NCI-H526 treated with DMSO at 0.1 percent for 48 hours (cell line): ENCODE data around the gene MRPL34.
A peak's percentile ranks its signal among the peaks of the same experiment; 100 is the strongest.
"Not testable (repeated sequence)": the region's sequence is repeated elsewhere in the genome, so short reads cannot be mapped to it uniquely, and the experiment has no call there.

ENCODE experiments used
- DNase-seq: peaks from one replicate; lab custom pipeline; 2025; lab: John Stamatoyannopoulos, UW

MRPL34 gene

GRCh38 chr19:17285415-17286135 lies 20.1 kb upstream of the MRPL34 start:
- no peak for DNase-seq

GRCh38 chr19:17286263-17286662 lies 19.4 kb upstream of the MRPL34 start:
- DNase-seq: no peak

- no peak for DNase-seq
Observed at GRCh38 chr19:17286752-17287151, 18.9 kb upstream of the MRPL34 start.

DNA sequence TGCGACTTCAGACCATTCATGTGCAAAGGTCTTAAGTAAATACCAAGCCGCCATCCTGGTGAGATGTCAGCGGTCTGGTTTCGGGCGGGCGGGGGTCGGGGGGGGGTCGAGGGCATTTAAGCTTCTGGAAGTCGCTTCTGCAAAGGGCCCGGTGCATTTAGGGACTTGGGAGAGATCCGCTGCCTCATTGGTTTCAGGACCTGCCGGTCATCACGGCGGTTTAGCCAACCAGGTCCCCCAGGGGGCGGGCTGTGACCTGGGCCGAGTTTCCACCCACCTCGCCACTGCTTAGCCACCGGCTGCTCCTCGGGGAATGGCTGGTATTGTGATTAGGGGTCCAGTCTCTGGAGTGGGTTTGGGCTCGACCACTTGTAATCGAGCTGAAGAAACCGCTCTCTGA lies 16.2 kb upstream of the MRPL34 start:
- DNase-seq: peak; percentile 2

DNA sequence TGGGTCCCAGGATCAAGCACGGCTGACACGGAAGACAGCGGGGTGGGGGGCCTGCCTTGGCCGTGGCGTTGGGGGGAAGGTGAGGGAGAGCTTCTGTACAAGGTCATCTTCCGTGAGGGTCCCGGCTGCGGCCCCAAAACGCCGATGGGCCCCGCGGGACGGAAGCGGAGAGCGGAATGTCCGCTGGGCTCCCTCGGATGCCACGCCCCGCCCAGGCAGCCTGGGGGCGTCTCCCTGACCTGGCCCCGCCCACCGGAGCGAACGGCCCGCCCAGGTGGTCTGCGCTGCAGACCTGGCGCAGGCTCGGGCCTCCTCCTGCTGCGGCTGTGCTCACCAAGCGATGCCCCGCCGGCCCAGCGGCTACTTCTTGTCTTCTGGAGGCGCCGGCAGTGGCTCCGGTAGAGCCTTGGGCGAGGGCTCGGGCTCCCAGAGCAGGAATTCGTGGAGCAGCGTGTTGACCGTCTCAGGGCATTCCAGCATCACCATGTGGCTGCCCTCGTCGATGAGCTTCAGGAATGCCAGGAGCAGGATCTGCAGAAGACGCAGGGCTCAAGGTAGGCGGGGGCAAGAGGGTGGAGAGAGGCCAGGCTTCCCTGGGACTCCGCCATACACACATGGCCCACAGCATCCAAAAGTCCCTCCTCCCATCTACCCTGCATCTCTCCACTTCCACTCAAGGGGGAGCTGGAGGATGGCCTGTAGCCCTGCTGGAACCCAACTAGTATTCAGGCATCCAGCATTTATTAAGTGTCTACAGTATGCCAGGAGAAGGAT lies 13.2 kb upstream of the MRPL34 start:
- DNase-seq: peak; percentile 40

DNA sequence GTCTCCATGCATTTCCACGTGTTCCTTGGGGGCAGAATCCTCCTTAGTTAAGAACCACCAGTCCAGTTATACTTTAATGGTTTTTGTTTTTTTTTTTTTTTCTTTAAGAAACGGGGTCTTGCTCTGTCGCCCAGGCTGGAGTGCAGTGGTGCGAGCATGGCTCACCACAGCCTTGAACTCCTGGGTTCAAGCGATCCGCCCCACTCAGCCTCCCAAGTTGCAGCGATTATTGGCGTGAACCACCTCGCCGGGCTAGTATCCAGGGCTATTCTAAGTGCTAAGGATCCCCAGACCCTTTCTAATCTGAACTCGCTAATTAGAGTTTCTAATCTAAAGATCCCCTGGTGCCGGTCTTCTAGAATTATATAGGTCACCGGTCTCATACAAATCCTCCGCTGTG lies 12.1 kb upstream of the MRPL34 start:
- DNase-seq: no peak

DNA sequence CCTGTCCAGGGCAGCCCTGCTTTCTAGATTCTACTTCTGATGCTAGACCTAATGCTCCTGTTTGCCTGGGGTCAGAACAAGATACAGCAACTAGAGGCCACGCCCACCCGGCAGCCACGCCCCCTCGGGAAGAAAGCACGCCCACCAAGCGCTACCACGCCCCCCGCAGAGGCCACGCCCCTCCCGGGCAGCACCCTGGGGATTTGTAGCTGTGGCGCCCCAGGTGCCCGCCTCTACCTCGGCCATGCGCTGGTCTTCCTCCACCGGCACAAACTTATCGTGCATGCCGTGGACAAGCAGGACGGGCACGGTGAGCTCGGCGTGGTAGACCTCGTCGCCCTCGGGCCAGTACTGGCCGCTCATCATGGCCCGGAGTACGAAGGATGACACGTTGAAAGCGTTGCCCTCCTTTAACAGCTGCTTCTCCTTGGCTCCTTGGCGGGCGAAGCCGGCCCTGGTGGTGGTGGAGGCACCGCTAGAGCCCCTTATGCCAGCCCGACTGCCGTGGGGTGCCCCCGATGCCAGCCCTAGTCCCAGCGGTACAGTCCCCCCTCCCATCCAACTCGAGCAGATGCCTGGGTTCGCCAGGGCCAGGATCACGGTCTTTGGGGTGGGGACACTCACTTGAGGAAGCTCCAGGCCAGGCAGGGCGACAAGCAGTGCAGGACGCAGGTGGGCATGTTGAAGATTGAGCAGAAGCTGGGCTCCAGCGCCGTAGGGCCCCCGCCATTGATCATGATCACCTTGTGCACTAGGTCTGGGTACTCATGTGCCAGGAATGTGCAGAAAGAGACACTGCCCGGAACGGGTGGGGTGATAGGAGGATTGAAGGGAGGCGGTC lies 11.4 kb upstream of the MRPL34 start:
- no peak for DNase-seq

GRCh38 chr19:17295551-17295950 lies 10.1 kb upstream of the MRPL34 start:
- not testable (repeated sequence) for DNase-seq

DNA sequence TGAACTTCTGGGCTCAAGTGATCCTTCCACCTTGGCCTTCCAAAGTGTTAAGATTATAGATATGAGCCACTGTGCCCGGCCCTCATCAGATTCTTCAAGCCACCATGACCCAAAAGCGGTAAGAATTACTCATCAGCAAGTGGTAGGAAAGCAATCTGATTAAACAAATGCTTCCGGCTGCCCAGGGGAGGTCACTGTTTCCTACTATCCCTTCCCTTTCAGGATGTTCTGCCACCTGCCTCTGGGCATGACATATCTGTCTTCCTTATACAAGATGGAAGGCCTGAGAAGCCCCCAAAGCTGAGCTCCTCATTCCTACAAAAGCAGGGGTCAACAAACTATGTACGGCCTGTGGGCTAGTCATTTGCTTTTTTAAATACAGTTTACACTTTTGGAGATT lies 9.4 kb upstream of the MRPL34 start:
- no peak for DNase-seq

GRCh38 chr19:17296976-17297375 lies 8.7 kb upstream of the MRPL34 start:
- DNase-seq: no peak

GRCh38 chr19:17300992-17301619 lies 4.6 kb upstream of the MRPL34 start:
- no peak for DNase-seq

DNA sequence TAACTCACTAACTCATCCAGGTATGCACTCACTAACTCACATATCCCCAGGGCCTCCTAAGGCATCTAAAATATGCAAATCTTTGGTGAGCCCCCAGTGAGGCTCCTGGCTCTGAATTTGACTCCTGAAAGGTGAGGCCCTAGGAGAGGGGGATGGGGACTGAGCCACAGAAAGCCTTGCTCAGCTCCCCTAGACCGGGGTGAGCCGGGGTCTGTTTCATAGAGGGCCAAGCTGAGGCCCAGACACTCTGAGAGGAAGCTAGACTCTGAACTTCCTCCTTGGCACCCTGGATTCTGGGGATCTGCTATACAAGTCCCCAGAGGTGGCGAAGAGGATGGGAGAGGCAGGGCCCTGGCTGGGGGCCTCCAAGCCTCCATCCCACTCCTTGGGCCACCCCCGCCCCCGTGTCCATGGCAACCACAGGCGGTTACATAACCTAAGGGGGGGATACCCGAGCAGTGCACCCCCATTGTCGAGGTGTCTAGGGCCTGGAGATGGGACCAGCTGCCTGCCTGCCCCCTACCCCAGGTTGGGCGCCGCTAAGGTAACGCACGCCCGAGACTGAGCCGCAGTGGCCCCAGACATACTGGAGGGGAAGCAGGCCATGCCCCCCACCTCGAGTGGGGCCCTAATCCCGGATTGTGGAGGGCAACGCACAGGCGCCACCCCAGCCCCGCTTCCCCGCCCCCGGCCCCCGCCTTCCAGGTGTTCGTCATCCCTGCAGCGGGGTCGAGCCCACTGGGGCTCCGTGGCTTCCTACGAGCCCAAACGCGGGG lies 3.1 kb upstream of the MRPL34 start:
- DNase-seq: peak; percentile 42

DNA sequence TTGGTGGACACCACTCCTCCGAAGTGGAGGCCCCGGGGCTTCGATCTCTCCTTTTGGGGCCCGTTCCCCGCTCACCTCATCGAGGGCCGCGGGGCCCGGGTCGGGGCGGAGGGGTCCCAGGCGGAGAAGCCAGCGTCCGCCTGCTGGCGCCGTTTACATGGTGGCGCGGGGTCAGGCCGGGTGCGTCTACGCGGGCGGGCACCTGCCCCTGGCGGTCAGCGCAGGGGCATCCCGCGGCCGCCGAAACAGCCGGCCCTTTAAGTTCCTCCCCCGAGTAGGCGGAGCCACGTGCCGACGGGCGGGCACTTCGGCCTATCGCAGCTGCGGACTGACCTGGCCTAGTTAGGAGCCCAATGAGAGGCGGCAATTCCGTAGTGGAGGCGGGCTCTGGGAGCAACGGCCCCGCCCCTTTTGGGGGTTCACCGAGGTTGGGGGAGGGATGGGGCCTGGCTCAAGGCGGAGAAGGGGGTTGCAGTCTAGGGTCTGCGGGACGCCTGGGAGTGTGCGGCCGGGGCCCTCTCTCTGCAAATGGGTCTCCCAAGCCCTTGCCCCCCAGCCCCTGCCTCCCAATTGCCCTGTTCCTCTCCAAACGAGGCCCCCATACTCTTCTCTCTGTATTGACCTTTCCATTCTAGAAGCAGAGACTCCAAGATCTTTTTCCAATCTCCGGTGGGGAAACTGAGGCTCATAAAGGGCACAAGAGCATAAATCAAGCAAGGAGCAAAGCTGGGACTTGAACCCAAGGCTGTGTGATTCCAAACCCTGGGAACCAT lies 2.3 kb upstream of the MRPL34 start, which contains the start of gene ABHD8:
Gene ABHD8 (minus strand): TSS at position 259 of the 773 bp plus-strand sequence. CDS start 1,809 bp downstream, outside the sequence.
- peak; percentile 48 for DNase-seq

GRCh38 chr19:17303940-17304267 lies 1.8 kb upstream of the MRPL34 start:
- no peak for DNase-seq

DNA sequence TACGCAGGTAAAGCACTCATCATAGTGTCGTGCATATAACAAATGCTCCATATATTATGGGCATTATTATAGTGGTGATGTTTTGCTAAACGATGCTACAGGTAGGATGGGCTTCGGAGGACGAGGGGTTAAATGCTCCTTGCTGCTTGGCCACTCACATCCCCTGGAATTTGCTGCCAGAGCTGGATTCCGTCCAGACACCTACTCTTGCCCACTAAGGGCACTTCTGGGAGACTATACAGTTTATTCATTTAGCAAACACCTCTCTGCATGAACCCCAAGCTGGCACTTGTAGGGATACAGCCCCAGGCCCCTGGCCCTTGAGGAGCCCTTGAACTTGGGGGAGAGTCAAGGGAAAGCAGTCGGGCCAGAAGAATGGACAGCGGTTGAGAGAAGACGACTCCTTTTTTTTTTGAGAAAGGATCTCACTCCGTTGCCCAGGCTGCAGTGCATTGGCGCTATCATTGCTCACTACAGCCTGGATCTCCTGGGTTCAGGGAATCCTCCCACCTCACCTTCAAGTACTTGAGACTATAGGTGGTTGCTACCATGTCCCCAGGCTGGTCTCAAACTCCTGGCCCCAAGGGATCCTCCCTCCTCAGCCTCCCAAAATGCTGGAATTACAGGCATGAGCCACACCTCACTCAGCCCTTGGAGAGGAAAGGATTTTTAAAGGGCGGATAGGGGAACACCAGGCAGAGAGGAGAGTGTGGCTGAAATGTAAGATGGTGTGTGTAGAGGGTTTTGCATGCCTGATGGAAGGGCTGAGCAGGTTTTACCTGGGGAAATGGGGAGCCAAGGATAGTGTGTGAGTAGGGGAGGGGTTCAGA lies 1.1 kb upstream of the MRPL34 start:
- no peak for DNase-seq

DNA sequence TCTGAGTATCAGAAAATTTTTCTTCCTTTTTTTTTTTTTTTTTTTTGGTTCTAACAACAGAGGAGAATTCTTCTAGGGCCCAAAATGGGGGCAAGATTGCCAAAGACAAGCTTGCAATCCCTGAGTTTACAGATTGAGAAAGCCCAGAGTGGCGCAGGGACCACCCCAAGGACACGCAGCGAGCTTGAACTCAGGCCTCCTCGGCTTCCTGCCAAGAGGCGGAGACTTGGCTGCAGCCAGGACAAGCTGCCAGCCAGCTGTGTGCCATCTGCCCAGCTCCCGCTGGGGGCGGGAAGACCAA lies 506 bp upstream of the MRPL34 start:
- DNase-seq: no peak

- DNase-seq: no peak
Observed at GRCh38 chr19:17306285-17306714, 628 bp downstream of the MRPL34 start.

GRCh38 chr19:17307876-17308377 lies 2.3 kb downstream of the MRPL34 start:
- no peak for DNase-seq

GRCh38 chr19:17309198-17309964 lies 3.7 kb downstream of the MRPL34 start, which contains the start of gene DDA1:
TSS of gene DDA1 (plus strand) at chr19:17309563. CDS start at chr19:17309655, 92 bp downstream.
- DNase-seq: peak; percentile 94
